NCI-H82 treated with DMSO at 0.1 percent for 48 hours (cell line): ENCODE results near the gene MATN1.
"Not testable (repeated sequence)": the region's sequence is repeated elsewhere in the genome, so short reads cannot be mapped to it uniquely, and the experiment has no call there.

ENCODE experiments used
- DNase-seq: peaks from one replicate; lab custom pipeline; 2025; ENCODE audit not compliant: unreplicated experiment; lab: John Stamatoyannopoulos, UW

MATN1 gene, protein sequence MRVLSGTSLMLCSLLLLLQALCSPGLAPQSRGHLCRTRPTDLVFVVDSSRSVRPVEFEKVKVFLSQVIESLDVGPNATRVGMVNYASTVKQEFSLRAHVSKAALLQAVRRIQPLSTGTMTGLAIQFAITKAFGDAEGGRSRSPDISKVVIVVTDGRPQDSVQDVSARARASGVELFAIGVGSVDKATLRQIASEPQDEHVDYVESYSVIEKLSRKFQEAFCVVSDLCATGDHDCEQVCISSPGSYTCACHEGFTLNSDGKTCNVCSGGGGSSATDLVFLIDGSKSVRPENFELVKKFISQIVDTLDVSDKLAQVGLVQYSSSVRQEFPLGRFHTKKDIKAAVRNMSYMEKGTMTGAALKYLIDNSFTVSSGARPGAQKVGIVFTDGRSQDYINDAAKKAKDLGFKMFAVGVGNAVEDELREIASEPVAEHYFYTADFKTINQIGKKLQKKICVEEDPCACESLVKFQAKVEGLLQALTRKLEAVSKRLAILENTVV

GRCh38 chr1:30723331-30723755, at the start of gene MATN1:
TSS of gene MATN1 (minus strand) at chr1:30723585. CDS start at chr1:30723551, 34 bp downstream.
- no peak for DNase-seq

- DNase-seq = no peak
Measured at GRCh38 chr1:30771005-30771404, 47.6 kb upstream of the MATN1 start.

GRCh38 chr1:30770150-30770549, 46.8 kb upstream of the MATN1 start:
- no peak for DNase-seq

DNA sequence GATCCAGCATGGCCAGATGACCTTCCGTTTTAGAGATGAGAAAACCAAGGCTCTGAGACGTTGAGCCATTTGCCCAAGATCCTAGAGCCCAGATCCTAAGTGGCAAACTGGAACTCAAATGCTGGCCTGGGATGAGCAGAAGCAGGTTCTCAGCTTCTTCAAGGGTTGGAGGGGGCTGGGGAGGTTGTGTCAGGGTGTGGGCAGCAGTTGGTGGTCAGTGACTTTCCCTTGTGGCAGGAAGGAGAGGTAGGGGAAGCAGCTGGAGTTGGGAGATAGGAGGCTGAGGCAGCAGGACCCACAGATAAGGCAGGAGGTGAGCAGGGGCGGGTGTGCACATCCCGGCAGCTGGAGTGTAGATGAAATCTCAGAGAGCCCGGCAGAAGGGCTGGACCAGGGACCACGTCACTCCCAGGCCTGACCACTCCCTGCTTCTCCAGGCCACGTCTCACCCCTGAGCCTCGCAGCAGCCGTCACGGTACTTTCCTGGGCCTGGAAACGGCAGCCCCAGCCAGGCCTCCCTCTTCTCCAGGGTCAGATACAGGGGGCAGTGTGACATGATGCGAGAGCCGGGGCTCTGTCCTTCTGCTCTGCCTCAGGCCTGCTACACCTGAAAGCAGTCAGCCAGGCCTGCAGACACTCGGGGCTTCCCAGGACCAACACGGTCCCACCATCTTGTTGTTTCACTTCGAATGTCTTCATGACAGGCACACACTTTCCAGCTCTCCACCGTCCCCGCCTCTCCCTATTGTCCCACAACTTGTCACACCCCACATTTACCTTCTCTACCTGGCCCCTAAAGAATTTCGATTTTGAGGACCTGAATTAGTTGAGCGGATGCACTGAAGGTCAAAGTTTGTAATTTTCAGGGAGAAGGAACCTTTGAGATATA, 45.7 kb upstream of the MATN1 start:
- DNase-seq = no peak

GRCh38 chr1:30768159-30768829, 44.9 kb upstream of the MATN1 start:
- no peak for DNase-seq

DNA sequence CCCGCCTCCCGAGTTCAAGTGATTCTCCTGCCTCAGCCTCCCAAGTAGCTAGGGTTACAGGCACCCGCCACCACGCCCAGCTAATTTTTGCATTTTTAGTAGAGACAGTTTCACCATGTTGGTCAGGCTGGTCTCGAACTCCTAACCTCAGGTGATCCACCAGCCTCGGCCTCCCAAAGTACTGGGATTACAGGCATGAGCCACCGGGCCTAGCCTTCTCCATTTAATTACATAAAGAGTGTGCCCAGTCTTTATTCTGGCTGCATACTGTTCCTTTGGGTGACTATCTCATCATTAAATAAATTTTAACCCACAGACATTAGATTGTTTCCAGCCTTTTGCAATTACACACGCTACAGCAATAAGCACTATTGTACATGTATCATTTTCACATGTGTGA, 43.6 kb upstream of the MATN1 start:
- DNase-seq = not testable (repeated sequence)

- no peak for DNase-seq
Measured at GRCh38 chr1:30765556-30766434, 42.4 kb upstream of the MATN1 start.

GRCh38 chr1:30764939-30765555, 41.7 kb upstream of the MATN1 start:
- no peak for DNase-seq

- DNase-seq = no peak
Measured at GRCh38 chr1:30764396-30764795, 41.0 kb upstream of the MATN1 start.

DNA sequence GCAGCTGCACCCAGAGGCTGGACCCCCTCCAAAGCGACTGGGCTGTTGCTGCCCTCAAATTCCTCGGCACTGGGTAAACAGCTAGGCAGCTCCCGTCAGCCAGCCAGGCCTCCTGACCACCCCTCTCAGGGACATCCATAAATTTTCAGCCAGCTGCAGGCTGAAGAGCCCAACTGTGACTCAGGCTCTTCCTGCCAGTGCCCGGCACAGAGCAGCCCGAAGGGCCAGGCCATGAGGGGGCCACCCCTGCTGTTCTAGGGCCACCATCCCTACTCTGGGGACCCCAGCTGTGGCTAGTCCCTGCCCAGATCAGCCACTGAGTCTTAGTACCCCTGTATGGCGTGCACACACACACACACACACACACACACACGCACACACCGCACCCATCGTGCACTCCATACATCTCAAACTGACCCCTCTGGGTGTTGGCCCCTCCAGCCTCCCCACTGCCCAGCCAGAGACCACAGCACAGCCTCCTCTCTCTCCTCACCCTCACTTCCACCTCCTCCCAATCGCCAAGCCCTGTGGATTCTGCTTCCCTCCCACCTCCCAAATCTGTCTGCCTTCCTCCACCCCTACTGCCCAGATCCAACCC, 40.4 kb upstream of the MATN1 start:
- no peak for DNase-seq

DNA sequence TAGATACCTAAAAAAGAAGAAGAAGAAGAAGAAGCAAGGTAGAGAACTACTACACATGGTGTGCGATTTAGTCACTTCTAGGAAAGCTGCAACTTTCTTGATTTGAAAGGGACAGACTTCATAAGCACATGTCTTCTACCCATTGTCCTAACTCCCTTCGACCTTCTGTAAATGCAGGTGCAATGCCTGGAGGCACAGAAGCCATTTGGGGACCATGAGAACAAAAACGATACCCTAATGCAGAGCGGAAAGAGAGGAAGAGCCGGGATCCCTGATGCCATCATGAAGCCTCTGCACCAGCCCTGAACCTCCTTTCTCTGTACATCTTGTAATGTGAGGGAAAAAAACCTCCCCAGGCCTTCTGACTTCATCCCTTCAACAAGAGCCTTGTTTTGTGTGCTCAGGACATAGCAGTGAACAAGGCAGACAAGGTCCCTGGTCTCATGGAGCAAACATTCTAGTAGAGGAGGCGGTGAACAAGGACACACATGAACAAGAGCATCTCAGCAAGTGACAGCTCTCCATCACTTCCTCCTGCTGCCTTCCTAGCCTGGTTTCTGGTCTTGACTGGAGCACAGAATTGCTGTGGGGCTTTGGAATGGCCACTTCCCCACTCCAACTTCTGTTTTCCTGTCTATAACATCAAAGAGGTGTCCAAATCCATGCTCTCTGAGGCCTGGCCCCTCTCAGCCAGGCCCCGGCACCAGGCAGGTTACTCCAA, 39.7 kb upstream of the MATN1 start:
- DNase-seq = no peak

DNA sequence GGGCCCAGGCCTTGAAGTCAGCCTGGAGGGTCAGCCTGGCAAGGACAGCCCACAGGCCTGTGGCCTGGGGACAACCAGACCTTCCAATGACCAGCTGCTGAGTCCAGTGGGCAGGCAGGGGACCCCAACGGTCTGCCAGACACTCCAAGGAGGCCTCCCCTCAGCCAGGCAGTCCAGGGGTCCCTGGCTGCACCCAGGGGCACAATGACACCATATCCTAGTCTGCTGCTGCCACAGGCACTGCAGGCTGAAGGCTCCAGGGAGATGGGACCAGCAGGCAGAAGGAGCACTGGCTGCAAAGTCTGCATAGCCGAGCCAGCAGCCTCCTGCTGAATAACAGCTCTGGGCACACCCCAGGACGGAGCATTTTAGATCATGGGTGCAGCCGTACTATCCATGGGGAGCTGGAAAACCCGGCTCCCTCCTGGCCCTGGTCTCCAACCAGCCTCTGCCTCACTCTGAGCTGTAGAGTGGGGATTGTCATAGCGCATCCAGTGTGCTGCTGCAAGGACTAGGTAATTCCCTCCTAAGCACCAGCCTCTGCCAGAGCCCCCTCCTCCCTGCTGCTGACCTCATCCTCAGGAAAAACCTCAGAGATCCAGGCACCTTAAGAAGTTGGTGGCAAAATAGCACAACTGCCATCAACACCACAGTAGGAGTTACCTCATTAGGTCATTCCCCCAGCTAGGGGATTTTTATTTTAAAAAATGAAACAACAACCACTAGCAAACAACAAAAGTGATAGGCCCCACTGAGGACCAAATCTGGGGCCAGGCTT, 39.0 kb upstream of the MATN1 start:
- DNase-seq = no peak

GRCh38 chr1:30761381-30762151, 38.2 kb upstream of the MATN1 start:
- DNase-seq = no peak

DNA sequence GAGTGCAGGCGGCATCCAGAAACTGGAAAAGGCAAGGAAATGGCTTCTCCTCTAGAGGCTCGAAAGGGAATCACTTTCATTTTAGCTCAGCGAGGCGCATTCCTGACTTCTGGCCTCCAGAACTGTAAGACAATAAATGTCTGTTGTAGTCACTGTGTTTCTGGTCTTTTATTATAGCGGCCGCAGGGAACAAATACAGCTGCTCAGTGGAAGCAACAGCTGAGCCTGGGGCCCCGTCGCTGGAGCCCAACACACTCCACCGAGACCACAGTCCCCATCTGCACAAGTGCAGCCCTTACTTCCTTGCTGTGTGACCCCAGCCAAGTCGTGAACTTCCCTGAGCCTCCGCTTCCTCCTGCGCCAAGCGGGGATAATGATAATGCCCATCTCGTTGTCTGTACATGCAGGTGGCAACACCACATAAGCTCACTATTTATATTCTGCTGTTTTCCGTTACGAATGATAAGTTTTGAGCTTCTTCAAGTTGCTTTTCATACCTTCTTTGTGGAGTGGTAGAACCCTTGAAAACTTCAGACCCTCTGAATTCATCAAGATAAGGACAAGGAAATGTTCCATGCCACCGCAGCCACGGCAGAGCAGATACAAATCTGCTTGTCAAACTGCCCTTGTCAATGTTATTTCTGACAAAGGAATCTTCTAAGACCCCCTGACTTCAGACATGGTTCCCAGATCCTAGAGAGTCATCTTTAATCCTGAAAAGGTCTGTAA, 37.4 kb upstream of the MATN1 start:
- no peak for DNase-seq

GRCh38 chr1:30759718-30760281, 36.4 kb upstream of the MATN1 start:
- DNase-seq = no peak

GRCh38 chr1:30758785-30759380, 35.5 kb upstream of the MATN1 start:
- DNase-seq = peak; percentile 7
